ENCODE results near the gene HMGCLL1.
A peak's percentile ranks its signal among the peaks of the same experiment; 100 is the strongest.

HMGCLL1 gene

DNA sequence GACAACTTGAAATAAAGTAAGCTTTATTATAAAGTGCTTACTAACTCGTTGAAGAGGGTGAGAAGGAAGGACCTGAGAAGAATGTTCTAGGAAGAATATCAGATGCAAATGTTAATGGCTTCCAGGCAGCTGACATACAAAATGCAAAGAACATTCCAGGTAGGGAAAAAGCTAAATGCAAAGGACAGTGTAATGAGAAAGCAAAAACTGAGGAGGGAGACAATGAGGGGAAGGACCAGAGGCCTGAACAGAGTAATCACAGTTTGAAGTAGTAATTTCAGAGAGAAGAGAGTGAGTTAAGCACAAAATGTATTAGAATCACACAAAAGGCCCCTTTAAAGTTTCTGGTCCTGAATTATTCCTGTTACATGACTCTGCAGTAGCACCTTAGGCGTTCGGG is 81.3 kb downstream of the HMGCLL1 start:
- DNase-seq (ENCODE audit: low read depth): no peak
- no peak overlapping the region for H3K4me3 ChIP-seq (ENCODE audit: control insufficient read depth, low read depth, low read length)
- TF ChIP-seq CTCF (conservative IDR thresholded peaks at IDR 0.05; ENCODE audit: control insufficient read depth, insufficient read depth, low read depth, low read length): no peak

GRCh38 chr6:55496201-55496600 is 82.8 kb downstream of the HMGCLL1 start:
- TF ChIP-seq CTCF (conservative IDR thresholded peaks at IDR 0.05; ENCODE audit: control insufficient read depth, insufficient read depth, low read depth, low read length): no peak
- no peak overlapping the region for H3K4me3 ChIP-seq (ENCODE audit: control insufficient read depth, low read depth, low read length)
- no peak for DNase-seq (ENCODE audit: low read depth)

- DNase-seq (ENCODE audit: low read depth): no peak
- TF ChIP-seq CTCF (conservative IDR thresholded peaks at IDR 0.05; ENCODE audit: control insufficient read depth, insufficient read depth, low read depth, low read length): no peak
- H3K4me3 ChIP-seq (ENCODE audit: control insufficient read depth, low read depth, low read length): no peak overlapping the region
These were observed 83.7 kb downstream of the HMGCLL1 start for GRCh38 chr6:55495277-55495676.

- no peak overlapping the region for H3K4me3 ChIP-seq (ENCODE audit: control insufficient read depth, low read depth, low read length)
- no peak for DNase-seq (ENCODE audit: low read depth)
- no peak for TF ChIP-seq CTCF (conservative IDR thresholded peaks at IDR 0.05; ENCODE audit: control insufficient read depth, insufficient read depth, low read depth, low read length)
These were observed 84.6 kb downstream of the HMGCLL1 start for GRCh38 chr6:55494411-55494810.

- no peak for DNase-seq (ENCODE audit: low read depth)
- no peak overlapping the region for H3K4me3 ChIP-seq (ENCODE audit: control insufficient read depth, low read depth, low read length)
- TF ChIP-seq CTCF (conservative IDR thresholded peaks at IDR 0.05; ENCODE audit: control insufficient read depth, insufficient read depth, low read depth, low read length): no peak
These were observed 86.7 kb downstream of the HMGCLL1 start for GRCh38 chr6:55492259-55492658.

DNA sequence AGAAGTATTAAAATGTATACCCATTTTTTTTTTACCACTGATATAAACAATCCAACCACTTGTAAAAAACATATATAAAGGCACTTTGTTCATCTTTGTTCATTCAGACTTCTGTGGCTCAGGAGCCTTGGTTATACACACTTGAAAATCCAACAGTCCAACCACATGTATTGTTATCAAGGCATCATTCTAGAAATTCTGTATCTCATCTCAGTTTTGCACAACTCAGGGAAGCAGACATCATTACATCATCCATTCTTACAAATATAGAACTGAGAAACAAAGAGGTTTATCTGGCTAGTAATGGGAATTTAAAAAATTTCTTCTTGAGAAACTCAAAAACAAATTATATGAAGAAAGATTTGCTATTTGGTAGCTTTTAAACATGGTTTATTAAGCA is 88.1 kb downstream of the HMGCLL1 start:
- DNase-seq (ENCODE audit: low read depth): no peak
- TF ChIP-seq CTCF (conservative IDR thresholded peaks at IDR 0.05; ENCODE audit: control insufficient read depth, insufficient read depth, low read depth, low read length): no peak
- no peak overlapping the region for H3K4me3 ChIP-seq (ENCODE audit: control insufficient read depth, low read depth, low read length)

- no peak for TF ChIP-seq CTCF (conservative IDR thresholded peaks at IDR 0.05; ENCODE audit: control insufficient read depth, insufficient read depth, low read depth, low read length)
- DNase-seq (ENCODE audit: low read depth): peak; percentile 40
These were observed 104.6 kb downstream of the HMGCLL1 start for GRCh38 chr6:55474382-55474781.

More at GRCh38 chr6:55474382-55474781, 104.6 kb downstream of the HMGCLL1 start:
- no peak overlapping the region for H3K4me3 ChIP-seq (ENCODE audit: control insufficient read depth, low read depth, low read length)
